WI38 (cell line): ENCODE data around the gene THOC1.

ENCODE experiments used
- H3K4me3 ChIP-seq: 2 replicates; pipeline ENCODE4 v1.5.1; 2011; ENCODE audit warnings: low read depth, mild to moderate bottlenecking, control low read depth, low read length
- CTCF ChIP-seq: IDR thresholded peaks from 2 replicates; pipeline ENCODE4 v1.5.1; 2012; ENCODE audit warnings: low read depth, mild to moderate bottlenecking, control low read depth, low read length

The THOC1 gene

GRCh38 chr18:215448-216010 is 52.3 kb downstream of the THOC1 start:
- no peak for TF ChIP-seq CTCF
- H3K4me3 ChIP-seq: no peak overlapping the region

- no peak for TF ChIP-seq CTCF
- no peak overlapping the region for H3K4me3 ChIP-seq
Measured at GRCh38 chr18:213966-214365, 53.9 kb downstream of the THOC1 start.

DNA sequence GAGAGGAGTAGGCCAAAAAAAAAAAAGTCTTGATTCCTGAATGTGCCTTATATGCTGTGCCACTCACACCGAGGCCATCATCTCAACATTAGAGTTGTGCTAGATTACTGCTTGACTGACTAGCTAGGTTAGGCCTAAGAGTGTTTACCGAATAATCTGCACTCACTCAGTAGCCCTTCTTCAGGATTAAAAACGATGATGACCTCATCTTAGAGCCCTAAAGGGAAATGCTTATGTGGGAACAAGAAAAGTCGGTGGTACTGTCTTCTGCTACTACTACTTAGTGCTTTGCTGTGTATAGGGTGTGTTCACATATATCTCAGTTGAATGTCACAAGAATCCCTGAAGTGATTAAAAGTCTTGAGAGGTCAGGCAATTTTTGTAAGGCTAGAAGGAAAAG is 54.3 kb downstream of the THOC1 start:
- H3K4me3 ChIP-seq: no peak overlapping the region
- TF ChIP-seq CTCF: no peak

DNA sequence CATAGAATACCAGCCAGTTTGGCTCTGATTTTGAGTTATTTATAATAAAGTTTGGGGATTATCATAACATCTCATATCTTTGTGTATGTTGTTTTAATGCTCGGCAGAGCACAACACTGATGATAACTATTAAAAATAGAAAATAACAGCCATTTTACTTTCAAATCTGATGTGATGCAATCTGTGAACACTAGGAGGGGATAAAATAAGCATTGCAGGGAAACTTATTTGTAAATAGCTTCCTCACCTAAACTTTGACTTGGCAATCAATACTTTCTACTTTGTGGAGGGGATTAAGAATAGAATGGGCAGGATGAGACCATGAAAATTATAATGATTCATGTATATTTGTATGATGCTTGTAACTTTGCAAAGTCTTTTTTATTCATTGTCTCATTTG is 55.1 kb downstream of the THOC1 start:
- no peak for TF ChIP-seq CTCF
- H3K4me3 ChIP-seq: no peak overlapping the region

DNA sequence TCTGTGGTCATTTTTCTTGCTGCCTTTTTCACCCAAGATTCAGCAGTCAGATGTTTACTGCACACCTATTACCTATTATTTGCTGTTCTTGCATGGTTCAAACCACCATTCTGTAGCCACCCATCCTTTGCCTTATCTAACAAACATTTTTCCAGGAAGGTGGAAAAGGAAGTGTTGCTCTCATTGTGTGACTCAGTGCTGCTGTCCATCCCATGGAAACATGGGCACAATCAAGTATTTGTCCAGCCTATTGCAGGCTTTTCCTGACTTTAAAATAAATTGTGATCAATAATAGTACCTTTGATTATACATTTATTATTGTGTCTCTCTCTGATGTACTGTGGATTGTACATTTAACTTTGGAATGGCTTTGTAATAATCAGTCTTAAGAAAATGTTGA is 56.3 kb downstream of the THOC1 start:
- TF ChIP-seq CTCF: no peak

GRCh38 chr18:210733-211132 is 57.1 kb downstream of the THOC1 start:
- TF ChIP-seq CTCF: no peak
- no peak overlapping the region for H3K4me3 ChIP-seq

More for the DNA sequence above, 56.3 kb downstream of the THOC1 start:
- no peak overlapping the region for H3K4me3 ChIP-seq

- TF ChIP-seq CTCF: no peak
- H3K4me3 ChIP-seq: no peak overlapping the region
Measured at GRCh38 chr18:210075-210474, 57.8 kb downstream of the THOC1 start.
